ENCODE results near the gene CRIP1.

The CRIP1 gene

DNA sequence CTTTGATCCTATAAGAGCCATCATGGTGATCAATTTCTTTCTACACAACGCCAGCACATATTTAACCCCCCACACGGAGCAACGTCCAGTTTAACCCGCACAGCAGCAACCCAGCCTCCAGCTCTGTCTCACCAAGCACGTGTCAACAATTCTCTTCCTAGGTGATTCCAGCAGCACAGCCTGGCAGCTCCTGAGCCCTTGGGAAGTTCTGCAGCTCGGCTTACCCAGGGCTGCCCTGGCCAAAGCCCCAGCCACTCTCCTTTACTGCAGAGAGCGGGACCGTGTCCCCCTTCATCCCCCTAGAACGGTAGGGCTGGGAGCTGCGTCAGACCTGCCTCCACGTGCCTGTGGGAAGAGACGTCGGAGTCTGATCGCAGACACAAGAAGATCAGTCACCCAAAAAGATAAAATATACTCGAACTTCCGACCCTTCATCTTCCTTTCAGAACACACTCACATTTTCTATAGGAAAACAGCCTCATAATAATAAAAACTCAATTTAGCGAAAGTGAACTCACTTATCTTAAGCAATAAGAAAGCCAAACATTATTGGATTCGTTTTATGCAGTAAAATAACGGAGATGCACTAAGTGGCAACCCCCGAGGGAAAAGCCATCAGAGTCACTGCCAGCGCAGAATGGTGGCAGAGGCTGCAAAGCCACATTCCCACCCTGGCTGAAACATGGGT lies 47.3 kb downstream of the CRIP1 start:
- no peak for DNase-seq

DNA sequence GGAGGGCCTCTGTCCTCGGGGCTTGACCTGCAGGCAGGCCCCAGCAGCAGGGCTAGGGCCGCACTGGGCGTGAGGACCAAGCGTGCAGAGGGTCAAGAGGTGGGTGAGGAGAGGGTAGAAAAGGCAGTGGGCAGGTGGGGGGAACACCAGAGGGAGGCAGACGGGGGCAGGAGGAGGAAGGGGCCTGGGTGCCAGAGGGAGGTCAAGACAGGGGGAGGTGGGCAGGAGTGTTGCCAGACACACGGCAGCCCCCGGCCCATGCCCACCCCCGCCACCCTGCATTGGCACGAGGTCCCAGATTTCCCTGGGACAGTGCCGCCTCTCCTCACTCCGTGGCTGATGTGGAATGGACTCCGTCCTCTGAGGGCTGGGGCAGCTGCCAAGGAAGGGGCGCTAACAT lies 47.9 kb downstream of the CRIP1 start:
- no peak for DNase-seq

DNA sequence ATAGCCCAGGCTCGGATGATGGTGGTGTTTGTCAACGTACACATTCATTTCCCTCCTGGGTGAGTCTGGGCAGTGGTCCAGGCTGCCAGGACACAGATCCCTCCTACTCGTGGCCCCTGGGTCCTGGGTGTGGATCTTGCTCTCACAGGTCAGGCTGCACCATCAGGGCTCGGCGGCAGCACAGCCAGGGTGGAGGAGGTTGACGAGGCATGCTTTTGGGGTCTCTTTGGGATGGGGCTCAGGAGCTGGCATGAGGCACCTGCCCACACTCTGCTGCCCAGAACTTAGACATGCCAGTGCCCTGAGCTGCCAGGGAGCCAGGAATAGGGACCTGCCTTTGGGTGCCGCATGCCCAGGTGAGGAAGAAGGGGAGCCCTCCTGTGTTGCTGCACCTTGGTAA lies 49.4 kb downstream of the CRIP1 start:
- DNase-seq, result no peak

DNA sequence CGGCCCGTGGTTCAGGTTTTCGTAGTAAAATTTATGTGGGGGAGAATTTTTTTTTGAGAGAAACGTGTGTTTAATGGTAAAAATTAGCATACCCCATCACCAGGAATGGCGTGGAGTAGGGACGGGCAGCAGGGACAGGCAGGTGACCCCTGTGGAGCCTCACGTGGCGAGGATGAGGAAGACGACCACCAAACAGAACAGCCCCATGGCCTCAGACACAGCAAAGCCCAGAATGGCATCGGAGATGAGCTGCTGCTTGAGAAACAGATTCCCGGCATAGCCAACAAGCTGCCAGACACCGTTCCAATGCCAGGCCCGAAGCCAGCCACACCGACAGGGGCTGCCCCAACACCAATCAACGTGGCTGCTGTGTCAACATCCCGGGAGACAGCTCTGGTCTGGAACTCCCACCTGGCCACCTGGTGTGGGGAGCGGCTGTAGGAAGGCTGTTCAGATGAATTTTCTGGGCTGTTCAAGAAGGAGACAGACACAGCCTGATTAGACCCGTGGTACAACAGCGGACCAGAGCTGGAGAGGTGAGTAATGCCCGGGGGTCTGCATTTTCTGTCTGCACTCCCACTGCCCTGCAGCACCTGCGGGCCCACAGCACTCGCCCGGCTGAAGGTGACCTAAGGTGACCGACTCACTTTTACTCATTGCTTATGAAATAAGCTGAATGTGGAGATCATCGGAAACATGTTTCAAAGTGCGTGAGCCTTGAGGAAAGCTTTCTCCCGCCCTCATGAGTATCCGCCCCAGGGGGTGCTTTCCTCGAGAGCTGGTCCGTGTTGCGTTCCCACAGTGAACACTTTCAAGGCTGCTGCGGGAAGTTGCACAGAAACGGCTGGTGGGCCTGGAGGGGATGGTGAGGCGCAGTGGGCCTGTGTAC lies 50.2 kb downstream of the CRIP1 start:
- DNase-seq, result no peak

DNA sequence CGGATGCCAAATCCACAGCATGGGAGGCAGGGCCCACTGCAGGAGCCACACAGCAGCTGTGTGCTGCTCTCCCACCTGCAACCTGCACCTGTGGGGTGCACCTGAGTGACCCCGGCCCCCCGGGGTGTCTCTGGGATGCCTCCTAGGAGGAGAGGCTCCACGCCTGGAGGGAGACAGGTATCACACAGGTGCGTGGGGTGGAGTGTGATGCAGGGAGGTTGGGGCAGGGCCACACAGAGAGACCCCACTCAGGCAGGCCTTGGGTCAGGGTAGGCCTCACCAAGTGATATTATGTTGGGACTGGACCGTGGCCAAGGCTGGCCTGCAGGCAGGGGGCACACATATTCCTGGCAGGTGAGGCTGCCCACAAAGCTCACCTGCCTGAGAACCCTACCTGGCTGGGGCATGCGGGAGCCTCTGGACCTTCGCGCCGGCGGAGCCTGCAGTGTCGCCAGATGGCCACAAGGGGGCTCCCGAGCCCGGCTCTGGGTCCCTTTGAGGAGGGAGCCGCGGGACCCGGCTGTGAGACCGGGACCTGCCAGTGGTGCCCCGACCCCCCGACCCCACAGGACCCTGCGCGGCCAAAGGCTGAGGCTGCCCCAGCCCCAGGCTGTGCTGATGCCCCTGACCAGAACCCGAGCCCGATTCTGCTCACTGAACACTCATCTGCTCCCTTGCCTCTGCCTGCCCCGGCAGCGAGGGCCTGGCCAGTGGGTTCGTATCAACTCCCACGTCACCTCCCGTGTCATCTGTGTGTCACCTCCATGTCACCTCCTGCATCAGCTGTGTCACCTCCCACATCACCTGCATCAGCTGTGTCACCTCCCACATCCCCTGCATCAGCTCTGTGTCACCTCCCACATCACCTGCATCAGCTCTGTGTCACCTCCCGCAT lies 51.1 kb downstream of the CRIP1 start:
- DNase-seq, result no peak
